Measurements from ENCODE around the gene ATP1A2.

The ATP1A2 gene

DNA sequence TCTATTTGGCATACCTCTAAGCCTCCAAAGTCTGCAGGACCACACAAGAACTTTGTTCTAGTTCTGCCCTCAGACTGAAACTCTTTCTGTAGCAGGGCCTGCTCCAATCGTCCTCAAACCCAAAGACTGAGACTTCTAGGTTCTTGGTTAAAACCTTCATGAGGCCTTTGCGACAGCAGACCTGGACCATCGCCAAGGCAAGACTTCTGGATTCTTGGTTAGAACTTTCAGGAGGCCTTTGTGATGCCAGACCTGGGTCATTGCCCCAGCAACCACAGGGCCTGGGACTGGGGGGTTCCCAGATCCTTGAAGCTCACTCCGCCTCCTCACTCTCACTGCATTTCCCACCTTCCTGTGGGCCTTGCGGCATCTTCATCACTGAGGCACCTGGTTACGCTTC, 35.7 kb downstream of the ATP1A2 start, which contains the start of gene ATP1A4:
ATP1A4 (plus strand) TSS at position 301 of the 400 bp plus-strand sequence. CDS start 438 bp downstream, outside the sequence.
- Histone ChIP-seq H3K79me2 (ENCODE audit: insufficient read depth, low read length) (no peaks in the 10 kb centered on the region), H3K9me2 (replicated peaks; ENCODE audit: insufficient read depth, low read length) (no peaks in the 10 kb centered on the region), H3K9ac (ENCODE audit: low read length) (no peak within 1 kb of the TSS), H3K27ac (ENCODE audit: low read depth, low read length) (no peak within 1 kb of the TSS), H3F3A (ENCODE audit: insufficient read depth) (no peaks in the 10 kb centered on the region), H2AFZ (ENCODE audit: low read depth, low read length, severe bottlenecking) (no peak within 1 kb of the TSS), H3K9me3 (ENCODE audit: insufficient read depth, low read length) (no peaks in the 10 kb centered on the region), H4K20me1 (ENCODE audit: low read depth, low read length) (no peaks in the 10 kb centered on the region), H3K4me2 (ENCODE audit: low read depth, low read length, poor library complexity, severe bottlenecking) (no peak within 1 kb of the TSS), H3K36me3 (ENCODE audit: low read length) (no peaks in the 10 kb centered on the region), H3K27me3 (ENCODE audit: low read length) (no peaks in the 10 kb centered on the region), H3K4me3 (ENCODE audit: insufficient read depth, low read length, poor library complexity, severe bottlenecking) (no peak within 1 kb of the TSS)
- TF ChIP-seq EZH2phosphoT487 (conservative IDR thresholded peaks at IDR 0.05; ENCODE audit: low read length), result no peak

DNA sequence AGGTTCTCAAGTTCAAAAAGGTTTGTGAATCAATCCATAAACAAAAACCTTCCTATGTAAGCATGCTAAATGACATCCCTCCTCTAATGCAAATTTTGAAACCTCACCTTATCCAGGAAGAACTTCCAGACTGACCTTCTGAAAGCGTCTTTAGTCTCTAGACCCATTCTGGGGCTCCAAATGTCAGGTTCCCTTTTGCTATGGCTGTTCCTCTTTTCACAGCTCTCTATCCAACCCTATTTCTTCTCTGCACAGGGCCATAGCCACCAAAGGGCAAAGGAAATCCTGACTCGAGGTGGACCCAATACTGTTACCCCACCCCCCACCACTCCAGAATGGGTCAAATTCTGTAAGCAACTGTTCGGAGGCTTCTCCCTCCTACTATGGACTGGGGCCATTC, 39.2 kb downstream of the ATP1A2 start:
- TF ChIP-seq, protein P1, sequence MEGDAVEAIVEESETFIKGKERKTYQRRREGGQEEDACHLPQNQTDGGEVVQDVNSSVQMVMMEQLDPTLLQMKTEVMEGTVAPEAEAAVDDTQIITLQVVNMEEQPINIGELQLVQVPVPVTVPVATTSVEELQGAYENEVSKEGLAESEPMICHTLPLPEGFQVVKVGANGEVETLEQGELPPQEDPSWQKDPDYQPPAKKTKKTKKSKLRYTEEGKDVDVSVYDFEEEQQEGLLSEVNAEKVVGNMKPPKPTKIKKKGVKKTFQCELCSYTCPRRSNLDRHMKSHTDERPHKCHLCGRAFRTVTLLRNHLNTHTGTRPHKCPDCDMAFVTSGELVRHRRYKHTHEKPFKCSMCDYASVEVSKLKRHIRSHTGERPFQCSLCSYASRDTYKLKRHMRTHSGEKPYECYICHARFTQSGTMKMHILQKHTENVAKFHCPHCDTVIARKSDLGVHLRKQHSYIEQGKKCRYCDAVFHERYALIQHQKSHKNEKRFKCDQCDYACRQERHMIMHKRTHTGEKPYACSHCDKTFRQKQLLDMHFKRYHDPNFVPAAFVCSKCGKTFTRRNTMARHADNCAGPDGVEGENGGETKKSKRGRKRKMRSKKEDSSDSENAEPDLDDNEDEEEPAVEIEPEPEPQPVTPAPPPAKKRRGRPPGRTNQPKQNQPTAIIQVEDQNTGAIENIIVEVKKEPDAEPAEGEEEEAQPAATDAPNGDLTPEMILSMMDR (IDR thresholded peaks at IDR 0.05; ENCODE audit: insufficient read depth, low read length, poor library complexity, severe bottlenecking), result no peak
- no peak for TF ChIP-seq EZH2phosphoT487 (conservative IDR thresholded peaks at IDR 0.05; ENCODE audit: low read length)
- Histone ChIP-seq H2AFZ (ENCODE audit: low read depth, low read length, severe bottlenecking) (no peak overlapping the region), H3K27me3 (ENCODE audit: low read length) (no peaks in the 10 kb centered on the region), H4K20me1 (ENCODE audit: low read depth, low read length) (no peaks in the 10 kb centered on the region), H3K9me2 (replicated peaks; ENCODE audit: insufficient read depth, low read length) (no peaks in the 10 kb centered on the region), H3F3A (ENCODE audit: insufficient read depth) (no peaks in the 10 kb centered on the region), H3K4me2 (ENCODE audit: low read depth, low read length, poor library complexity, severe bottlenecking) (no peak overlapping the region), H3K4me3 (ENCODE audit: insufficient read depth, low read length, poor library complexity, severe bottlenecking) (no peak overlapping the region), H3K79me2 (ENCODE audit: insufficient read depth, low read length) (no peaks in the 10 kb centered on the region), H3K9me3 (ENCODE audit: insufficient read depth, low read length) (no peaks in the 10 kb centered on the region), H3K36me3 (ENCODE audit: low read length) (no peaks in the 10 kb centered on the region), H3K9ac (ENCODE audit: low read length) (no peak overlapping the region), H3K27ac (ENCODE audit: low read depth, low read length) (no peak overlapping the region)

DNA sequence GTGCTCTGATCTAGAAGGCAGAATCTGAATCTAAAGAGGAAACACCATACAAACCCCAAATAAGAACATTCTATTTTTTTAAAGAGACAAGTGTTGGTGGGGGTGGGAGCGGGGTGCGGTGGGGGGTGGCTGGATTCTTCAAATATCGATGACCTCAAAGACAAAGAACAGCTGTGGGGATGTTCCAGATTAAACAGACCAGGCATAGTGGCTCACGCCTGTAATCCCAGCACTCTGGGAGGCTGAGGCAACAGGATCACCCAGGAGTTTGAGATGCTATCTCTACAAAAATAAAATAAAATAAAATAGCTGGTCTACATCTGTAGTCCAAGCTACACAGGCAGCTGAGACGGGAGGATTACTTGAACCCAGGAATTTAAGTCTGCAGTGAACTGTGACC, 40.8 kb downstream of the ATP1A2 start:
- H3K4me2 ChIP-seq (ENCODE audit: low read depth, low read length, poor library complexity, severe bottlenecking), result no peak overlapping the region

DNA sequence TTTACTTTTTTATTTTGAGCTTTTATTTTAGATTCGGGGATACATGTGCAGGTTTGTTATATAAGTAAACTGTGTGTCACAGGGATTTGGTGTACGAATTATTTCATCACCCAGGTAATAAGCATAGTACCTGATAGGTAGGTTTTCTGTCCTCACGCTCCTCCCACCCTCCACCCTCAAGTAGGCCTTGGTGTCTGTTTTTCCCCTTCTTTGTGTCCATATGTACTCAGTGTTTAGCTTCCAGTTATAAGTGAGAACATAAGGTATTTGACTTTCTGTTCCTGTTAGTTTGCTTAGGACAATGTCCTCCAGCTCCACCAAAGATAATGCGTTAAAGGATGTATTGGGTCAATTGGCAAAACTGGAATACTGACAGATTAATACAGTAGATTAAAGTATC, 41.6 kb downstream of the ATP1A2 start:
- Histone ChIP-seq H3K9ac (ENCODE audit: low read length) (no peak overlapping the region), H3K4me2 (ENCODE audit: low read depth, low read length, poor library complexity, severe bottlenecking) (no peak overlapping the region), H3K27ac (ENCODE audit: low read depth, low read length) (no peak overlapping the region), H2AFZ (ENCODE audit: low read depth, low read length, severe bottlenecking) (no peak overlapping the region), H3F3A (ENCODE audit: insufficient read depth) (no peaks in the 10 kb centered on the region), H3K27me3 (ENCODE audit: low read length) (no peaks in the 10 kb centered on the region), H3K79me2 (ENCODE audit: insufficient read depth, low read length) (no peaks in the 10 kb centered on the region), H3K9me3 (ENCODE audit: insufficient read depth, low read length) (no peaks in the 10 kb centered on the region), H3K36me3 (ENCODE audit: low read length) (no peaks in the 10 kb centered on the region), H3K4me3 (ENCODE audit: insufficient read depth, low read length, poor library complexity, severe bottlenecking) (no peak overlapping the region), H4K20me1 (ENCODE audit: low read depth, low read length) (no peaks in the 10 kb centered on the region), H3K9me2 (replicated peaks; ENCODE audit: insufficient read depth, low read length) (no peaks in the 10 kb centered on the region)
- TF ChIP-seq, protein P1 (IDR thresholded peaks at IDR 0.05; ENCODE audit: insufficient read depth, low read length, poor library complexity, severe bottlenecking), result no peak
- no peak for TF ChIP-seq EZH2phosphoT487 (conservative IDR thresholded peaks at IDR 0.05; ENCODE audit: low read length)

More for the DNA sequence above, 40.8 kb downstream of the ATP1A2 start:
- Histone ChIP-seq H3K27me3 (ENCODE audit: low read length) (no peaks in the 10 kb centered on the region), H3K4me3 (ENCODE audit: insufficient read depth, low read length, poor library complexity, severe bottlenecking) (no peak overlapping the region), H3F3A (ENCODE audit: insufficient read depth) (no peaks in the 10 kb centered on the region), H3K36me3 (ENCODE audit: low read length) (no peaks in the 10 kb centered on the region), H3K79me2 (ENCODE audit: insufficient read depth, low read length) (no peaks in the 10 kb centered on the region), H2AFZ (ENCODE audit: low read depth, low read length, severe bottlenecking) (no peak overlapping the region), H4K20me1 (ENCODE audit: low read depth, low read length) (no peaks in the 10 kb centered on the region), H3K9me2 (replicated peaks; ENCODE audit: insufficient read depth, low read length) (no peaks in the 10 kb centered on the region), H3K9me3 (ENCODE audit: insufficient read depth, low read length) (no peaks in the 10 kb centered on the region), H3K27ac (ENCODE audit: low read depth, low read length) (no peak overlapping the region), H3K9ac (ENCODE audit: low read length) (no peak overlapping the region)
- no peak for TF ChIP-seq EZH2phosphoT487 (conservative IDR thresholded peaks at IDR 0.05; ENCODE audit: low read length)
- TF ChIP-seq, protein P1 (IDR thresholded peaks at IDR 0.05; ENCODE audit: insufficient read depth, low read length, poor library complexity, severe bottlenecking), result no peak

Data from SU-DHL-6 (cell line).